OCI-M1 (cell line): ENCODE data around the gene HTR3A.
"Not testable (repeated sequence)": the region's sequence is repeated elsewhere in the genome, so short reads cannot be mapped to it uniquely, and the experiment has no call there.

ENCODE experiments used
- DNase-seq: peaks from one replicate; lab custom pipeline; 2025; lab: John Stamatoyannopoulos, UW

Gene HTR3A

DNA sequence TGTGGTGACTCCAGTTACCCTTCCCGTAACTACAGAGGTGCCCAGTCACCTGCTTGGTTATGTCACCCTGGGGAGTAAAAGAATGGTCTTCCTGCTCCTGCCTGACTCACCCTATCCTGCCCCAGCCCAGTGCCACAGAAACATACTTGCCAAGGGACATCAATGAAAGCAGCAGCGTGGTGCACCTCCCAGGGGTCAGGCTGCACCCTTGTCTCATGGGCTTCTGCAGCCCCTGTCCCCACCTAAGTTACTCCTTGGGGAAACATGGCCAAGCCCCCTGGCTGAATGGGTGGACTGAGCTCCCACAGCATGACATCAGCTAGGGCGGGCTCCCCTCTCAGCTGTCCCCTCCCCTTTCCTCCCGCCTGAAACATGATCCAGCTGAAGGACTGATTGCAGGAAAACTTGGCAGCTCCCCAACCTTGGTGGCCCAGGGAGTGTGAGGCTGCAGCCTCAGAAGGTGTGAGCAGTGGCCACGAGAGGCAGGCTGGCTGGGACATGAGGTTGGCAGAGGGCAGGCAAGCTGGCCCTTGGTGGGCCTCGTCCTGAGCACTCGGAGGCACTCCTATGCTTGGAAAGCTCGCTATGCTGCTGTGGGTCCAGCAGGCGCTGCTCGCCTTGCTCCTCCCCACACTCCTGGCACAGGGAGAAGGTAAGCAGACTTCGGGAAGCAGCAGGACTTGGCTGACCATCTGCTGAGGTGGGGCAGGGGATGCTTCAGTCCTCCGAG is at the start of gene HTR3A:
Gene HTR3A (plus strand): TSS at position 368 of the 730 bp plus-strand sequence. CDS start 218 bp downstream, at position 586.
- peak; percentile 37 for DNase-seq

DNA sequence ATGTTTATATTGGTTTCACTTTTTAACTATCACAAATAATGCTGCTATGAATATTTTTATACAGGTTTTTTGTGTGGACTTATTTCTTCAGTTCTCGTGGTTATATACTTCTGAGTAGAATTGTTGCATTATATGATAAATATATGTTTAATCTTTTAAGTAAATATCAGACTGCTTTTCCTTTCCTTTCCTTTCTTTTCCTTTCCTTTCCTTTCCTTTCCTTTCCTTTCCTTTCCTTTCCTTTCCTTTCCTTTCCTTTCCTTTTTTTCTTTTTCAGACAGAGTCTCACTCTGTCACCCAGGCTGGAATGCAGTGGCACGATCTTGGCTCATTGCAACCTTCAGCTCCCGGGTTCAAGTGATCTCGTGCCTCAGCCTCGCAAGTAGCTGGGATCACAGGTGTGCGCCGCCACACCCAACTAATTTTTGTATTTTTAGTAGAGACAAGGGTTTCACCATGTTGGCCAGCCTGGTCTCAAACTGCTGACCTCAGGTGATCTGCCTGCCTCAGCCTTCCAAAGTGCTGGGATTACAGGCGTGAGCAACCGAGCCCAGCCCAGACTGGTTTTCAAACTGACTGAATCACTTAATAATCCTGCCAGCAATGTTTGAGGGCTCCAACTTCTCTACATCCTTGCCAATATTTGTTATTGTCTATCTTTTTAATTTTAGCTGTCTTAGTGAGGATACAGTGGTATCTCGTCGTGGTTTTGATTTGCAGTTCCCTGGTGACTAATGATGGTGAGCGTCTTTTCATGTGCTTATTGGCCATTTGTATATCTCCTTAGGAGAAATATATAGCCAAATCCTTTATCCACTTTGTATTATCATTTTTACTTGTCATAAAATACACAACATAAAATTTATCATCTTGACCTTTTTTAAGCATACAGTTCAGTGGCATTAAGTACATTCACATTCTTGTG is 48.4 kb upstream of the HTR3A start:
- no peak for DNase-seq

DNA sequence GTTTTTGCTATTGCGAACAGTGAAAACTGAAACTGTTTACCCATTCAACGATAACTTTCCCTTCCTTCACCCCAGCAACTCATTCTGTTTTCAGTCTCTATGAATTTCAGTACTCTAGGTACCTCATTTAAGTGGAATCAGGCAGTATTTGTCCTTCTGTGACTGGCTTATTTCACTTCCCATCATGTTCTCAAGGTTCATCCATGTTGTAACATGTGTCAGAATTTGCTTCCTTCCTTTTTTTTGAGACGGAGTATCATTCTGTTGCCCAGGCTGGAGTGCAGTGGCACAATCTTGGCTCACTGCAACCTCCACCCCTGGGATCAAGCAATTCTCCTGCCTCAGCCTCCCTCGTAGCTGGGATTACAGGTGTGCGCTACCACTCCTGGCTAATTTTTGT is 46.6 kb upstream of the HTR3A start:
- DNase-seq, result no peak

DNA sequence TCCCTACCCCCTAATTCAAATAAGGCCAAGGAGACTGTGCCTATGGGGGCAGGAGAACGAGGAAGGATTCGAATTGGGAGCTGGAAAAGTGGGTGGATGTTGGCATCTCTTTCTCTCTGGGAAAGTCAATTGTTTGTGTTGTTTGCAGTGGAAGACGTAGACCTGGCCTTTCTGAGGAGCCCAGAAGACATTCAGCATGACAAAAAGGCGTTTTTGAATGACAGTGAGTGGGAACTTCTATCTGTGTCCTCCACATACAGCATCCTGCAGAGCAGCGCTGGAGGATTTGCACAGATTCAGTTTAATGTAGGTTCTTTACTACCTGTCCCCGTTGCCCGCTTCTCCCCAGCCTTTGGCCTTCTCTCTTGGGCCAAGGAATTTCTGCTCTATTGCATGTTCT is 42.1 kb upstream of the HTR3A start:
- DNase-seq, result no peak

DNA sequence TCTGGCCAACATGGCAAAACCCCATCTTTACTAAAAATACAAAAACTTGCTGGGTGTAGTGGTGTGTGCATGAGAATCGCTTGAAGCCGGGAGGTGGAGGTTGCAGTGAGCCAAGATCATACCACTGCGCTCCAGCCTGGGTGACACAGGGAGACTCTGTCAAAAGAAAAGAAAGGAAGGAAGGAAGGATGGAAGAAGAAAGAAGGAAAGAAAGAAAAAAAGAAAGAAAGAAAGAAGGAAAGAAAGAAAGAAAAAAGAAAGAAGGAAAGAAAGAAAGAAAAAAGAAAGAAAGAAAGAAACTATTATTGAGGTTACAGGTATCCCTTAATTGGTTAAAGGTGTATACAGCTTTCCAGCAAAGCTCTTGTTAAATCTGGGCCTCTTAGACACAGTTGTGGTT is 40.7 kb upstream of the HTR3A start:
- DNase-seq, result not testable (repeated sequence)

DNA sequence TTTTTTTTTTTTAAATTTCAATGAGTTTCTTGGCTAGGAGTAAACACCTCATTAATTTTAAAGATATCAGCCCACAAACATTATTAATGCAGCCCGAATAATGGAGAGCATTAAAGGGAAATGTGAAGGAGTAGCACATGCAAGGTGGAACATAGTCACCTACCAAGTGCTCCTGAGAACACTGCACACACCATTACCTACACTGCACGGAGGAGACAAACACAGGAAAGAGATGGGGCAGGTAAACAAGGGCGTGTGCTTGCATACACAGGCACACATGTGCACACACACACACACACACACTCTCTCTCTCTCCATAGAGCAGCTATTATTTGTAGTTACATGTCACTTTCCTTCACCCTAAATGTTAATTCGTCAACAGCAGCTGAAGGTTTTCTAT is 40.1 kb upstream of the HTR3A start:
- DNase-seq, result no peak

DNA sequence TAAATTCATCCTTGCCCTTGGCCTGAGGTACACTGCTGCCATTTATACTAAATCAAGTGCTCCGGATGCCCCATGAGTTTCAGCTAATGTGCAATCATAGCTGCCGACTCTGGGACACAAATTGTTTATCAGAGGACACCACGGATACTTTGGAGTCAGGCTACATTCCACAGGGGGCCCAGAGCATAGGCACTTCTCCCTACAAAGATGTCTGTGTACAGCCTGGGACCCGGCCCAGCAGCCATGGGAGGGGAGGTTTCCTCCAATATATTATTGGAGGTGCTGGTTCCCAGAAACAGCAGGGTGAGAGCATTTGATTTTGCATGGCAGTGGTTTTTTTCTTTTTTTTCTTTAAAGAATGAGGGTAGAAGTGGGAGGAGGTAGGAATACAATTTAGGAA is 39.0 kb upstream of the HTR3A start:
- DNase-seq, result no peak

DNA sequence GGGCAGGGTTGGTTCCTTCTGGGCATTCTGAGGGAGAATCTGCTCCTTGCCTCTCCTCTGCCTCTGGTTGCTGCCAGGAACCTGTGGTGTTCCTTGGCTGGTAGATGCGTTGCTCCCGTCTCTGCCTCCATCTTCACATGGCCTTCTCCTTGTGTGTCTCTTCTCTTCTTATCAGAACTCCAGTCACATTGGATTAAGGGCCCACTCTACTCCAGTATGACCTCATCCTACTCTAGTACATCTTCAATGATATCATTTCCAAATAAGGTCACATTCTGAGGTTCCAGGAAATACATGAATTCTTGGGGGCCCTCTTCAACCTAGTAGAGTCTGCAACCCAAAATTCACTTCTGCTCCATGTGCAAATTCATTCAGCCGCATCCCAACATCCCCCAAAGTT is 37.0 kb upstream of the HTR3A start:
- no peak for DNase-seq

DNA sequence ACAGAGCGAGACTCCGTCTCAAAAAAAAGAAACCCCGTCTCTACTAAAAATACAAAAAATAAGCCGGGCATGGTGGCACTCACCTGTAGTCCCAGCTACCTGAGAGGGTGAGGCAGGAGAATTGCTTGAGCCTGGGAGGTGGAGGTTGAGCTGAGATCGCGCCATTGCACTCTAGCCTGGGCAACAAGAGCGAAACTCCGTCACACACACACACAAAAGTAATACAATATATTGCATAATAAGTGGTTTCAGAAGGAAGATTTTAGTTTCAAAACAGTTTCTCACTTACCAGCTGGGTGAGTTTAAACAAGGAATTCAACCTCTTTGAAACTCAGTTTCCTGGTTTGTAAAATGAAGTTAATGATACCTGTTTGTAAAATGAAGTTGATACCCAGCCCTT is 32.7 kb upstream of the HTR3A start:
- no peak for DNase-seq

DNA sequence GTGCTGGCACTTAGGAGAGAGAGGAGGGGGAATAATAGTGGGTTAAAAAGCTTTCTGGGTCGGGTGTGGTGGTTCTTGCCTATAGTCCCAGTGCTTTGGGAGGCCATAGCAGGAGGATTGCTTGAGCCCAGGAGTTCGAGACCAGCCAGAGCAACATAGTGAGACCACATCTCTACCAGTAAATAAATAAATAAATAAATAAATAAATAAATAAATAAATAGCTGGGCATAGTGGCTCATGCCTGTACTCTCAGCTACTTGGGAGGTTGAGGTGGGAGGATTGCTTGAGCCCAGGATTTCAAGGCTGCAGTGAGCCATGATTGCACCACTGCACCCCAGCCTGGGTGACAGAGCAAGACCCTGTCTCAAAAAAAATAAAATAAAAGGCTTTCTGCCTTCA is 28.7 kb upstream of the HTR3A start:
- not testable (repeated sequence) for DNase-seq

DNA sequence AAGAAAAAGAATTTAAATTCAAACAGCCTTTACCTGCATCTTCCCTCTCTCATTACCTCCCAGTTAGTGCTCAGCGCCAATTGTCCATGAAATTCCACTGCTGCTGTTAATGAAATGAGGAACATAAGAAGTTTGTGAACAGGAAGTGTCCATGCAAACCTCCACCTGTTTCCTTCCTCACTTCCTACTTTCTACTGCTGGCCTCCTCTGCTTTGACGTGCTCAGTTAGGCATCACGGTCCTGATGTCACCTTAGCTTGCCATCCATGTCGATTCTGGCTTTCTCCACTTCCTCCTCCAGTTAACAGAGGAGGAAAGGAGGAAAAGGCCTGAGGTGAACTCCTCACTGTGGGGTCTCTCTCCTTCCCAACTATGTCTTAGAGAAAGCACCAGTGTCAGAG is 26.9 kb upstream of the HTR3A start:
- DNase-seq, result no peak

DNA sequence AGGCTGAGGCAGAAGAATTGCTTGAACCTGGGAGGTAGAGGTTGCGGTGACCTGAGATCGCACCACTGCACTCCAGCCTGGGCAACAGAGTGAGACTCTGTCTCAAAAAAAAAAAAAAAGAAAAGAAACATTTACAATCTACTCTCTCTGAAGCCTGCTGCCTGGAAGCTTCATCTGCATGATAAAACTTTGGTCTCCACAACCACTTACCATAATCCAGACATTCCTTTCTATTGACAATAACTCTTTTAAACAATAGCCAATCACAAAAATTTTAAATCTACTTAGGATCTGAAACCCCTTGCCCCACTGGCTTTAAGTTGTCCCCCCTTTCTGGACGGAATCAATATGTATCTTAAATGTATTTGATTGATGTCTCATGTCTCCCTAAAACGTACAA is 25.0 kb upstream of the HTR3A start:
- DNase-seq, result no peak

DNA sequence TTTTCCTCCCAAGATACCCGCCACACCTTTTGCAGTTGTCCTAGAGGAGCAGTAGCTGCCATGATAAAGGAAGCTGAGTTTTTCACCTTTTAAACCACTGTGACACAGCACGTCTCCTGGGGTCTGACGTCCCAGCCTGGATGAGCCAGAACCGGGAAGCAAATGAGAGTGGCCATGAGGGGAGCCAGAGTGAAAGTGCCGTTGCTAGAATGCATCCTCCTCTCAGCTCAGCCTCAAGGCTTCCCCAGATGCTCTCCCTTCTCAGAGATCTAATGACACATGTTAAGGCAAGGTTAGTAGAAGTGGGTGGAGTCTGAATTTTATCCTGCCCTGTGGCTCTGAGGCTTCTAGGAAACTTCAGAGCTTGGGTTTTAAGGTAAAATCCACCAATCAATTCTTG is 23.4 kb upstream of the HTR3A start:
- no peak for DNase-seq

DNA sequence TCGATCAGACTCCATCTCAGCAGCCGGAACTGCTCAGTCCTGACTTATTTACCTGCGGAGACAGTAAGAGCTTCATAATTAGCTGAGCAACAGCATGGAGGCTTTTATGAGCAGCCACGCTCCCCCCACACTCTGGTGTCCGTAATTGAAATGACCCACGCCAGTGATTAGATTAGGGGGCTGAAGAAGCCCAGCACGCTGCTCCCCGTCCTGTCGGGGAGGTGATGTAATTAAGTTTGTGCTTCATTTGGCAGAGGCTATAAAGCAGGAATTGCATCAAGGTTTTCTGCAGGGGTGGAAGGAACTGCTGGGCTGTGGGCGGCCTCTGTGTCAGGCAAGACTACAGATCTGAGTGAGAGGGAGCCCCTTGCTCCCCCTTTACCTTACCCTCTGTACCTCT is 22.8 kb upstream of the HTR3A start:
- no peak for DNase-seq

DNA sequence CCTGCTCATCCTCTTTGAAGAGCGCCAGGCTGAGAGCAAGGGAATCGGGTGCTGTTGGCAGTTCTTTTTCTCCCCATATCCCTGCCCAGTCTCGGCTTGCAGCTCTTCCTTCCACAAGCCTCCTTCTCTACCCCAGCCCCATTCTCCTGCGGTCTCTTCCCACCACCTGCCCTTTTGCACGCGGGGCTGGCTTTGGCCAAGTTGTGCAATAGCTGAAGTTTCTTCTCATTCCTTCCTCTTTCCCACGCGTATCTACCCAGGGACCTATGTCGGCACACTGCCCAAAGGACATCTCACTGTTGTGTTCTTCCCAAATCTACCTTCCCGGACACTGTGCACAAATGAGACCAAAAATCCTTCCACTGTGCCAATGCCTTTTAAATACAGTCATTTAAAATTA is 22.3 kb upstream of the HTR3A start:
- DNase-seq, result peak; percentile 22

DNA sequence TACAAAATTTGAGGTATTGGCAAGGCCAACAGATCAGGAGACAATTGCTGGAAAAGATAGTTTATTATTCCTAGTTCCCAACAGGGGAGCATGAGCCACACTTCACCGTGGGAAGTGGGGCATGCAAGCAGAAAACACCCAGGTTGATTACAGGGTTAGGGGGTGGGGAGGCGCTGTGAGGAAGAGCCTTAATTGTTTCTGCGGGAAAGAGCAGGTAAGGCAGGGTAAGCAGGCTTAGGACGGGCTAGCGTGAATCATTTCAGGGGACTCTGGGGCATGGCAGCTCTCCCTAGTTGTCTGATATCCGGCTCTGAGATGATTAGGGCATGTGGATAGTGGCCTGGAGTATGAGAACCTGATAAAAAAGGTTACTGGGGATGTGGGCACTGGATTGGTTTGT is 20.7 kb upstream of the HTR3A start:
- DNase-seq, result no peak

DNA sequence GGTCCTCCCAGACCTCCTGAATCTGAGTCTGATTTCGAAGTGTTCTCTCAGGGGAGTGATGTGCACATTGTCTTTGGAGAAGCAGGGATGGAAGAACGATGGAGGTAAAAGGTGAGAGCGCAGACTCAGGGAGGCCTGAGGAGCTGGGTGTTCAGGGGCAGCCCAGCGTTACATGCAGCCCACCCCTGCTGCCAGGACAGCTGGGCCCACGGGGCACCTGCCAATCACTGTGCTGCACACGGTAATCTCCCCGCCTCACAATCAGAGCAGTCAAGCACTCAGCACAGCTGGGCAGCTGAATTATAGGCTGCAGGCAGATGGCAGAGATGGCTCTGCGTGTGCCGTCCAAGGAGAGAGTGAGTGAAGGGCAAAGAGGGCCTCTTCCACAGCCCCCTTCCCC is 17.9 kb upstream of the HTR3A start:
- DNase-seq, result no peak

DNA sequence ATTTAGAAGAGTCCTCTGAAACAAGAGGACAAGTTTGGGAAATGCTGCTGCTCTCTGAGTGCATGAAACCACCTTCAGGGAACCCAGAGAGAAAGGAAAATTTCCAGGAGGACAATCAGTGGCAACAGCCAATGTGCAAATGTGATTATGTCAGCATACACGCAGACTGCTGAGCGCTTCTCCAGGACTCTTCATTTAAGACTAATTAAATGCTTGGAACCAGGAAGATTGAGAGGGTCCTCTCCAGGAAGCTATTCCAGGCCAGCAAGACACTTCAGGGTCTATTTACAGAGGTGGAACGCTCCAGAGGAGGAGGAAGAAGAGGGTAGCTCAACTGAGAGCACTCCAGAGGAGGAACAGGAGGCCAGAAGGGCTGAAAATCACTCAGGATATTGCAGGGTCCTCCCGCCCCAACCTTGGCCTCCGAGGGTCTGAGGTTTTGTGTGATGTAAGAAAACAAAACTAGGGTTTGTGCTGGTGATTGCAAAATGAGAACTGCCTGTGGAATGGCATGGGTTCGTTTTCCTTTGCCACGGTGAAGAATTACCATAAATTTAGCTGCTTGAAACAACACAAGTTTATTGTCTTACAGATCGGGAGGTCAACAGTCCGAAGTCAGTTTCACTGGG is 14.1 kb upstream of the HTR3A start:
- no peak for DNase-seq

DNA sequence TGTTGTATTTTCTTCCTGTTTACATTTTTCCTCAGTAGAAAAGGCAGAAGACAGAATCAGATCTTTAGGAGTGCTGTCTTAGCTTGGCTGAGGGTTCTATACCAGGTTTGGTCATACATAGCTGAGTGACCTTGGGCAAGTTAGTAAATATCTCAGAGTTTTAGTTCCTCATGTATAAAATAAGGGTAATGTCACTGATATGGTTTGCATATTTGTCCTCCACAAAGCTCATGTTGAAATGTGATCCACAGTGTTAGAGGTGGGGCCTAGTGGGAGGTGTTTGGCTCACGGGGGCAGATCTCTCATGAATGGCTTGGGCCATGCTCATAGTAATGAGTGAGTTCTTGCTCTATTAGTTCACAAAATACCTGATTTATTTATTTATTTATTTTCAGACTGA is 7.5 kb upstream of the HTR3A start:
- no peak for DNase-seq

DNA sequence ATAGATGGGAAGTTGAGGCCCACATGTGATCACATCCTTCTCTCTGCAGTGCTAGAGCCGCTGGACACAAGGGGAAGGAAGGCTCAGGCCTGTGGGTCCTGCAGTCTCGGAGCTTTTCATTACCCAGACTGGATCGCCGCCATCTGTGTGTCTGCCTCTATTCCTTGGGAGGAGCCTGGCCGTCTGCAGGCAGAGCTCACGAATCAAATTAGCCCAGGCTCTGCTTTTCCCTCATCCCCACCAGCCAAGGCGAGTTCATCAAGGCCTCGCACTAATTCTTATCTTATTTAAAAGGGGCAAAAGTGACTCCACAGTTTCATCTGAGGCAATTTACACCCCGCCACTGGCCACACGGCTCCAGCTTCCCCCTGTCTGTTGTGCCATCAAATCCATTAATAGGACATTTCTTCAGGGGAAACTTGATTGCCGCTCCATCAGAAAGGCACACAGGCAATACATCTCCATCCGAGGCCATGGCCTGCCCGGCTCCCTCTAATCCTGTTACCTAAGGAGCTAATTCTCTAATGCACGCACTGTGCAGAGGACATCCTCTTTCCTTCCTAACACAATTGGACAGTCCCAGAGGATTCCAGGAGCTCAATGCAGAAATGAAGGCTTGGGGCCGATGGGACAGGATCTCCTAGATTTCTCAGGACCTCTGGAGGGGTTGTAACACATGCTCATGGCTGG is 3.3 kb upstream of the HTR3A start:
- no peak for DNase-seq

DNA sequence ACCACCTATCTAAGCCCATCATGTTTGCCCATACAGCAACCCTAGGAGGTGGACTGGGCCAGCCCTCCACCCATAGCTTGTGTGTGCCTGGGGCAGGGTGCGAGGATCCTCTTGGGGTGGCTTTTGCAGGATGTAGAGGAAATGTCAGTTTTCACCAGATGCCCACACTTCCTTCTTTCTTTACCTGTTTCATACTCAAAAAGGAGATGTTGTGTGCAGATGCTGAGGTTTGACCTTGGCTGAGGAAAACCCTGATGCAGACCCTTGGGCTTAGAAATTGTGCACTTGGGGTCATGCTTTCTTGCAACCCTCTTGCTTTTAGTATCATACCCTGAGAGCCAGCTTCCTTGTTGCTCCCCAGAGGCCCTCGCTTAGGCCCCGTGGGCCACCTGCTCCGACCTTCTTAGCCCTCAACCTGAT is 2.2 kb downstream of the HTR3A start:
- DNase-seq, result no peak

DNA sequence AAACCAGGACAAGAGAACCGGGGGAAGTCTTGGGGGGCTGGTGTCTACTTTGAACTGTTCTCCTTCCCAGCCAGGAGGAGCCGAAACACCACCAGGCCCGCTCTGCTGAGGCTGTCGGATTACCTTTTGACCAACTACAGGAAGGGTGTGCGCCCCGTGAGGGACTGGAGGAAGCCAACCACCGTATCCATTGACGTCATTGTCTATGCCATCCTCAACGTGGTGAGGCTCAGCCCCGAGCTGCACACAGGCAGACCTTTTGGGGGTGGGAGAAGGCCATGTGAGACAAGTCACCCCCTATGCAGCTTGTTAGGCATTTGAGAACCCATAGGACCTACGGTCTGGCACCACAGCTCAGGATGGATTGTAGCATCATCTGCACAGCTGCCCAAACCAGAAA is 2.8 kb downstream of the HTR3A start:
- DNase-seq, result no peak
